Measurements from ENCODE around the gene TRIM44. TPM values are rescaled to one million over a fixed set of nuclear protein-coding genes. Genes with fewer than 3 reads are reported as not detected.

Gene TRIM44
- total and polyA plus RNA-seq, 2 donors (not counting 3 experiments of a cell fraction or from before 2014, with no cell fraction given): 31.7 to 72.0 TPM

- intact Hi-C loops (cut with micrococcal nuclease): no loop called here
- H3K4me3 ChIP-seq (replicated peaks in 1 of 3; ENCODE audit: insufficient read depth in 1 of 3, low read depth in 1 of 3, low read length in 3 of 3): no peak overlapping the region
- peaks cover 3% of the 10 kb centered on the region for H4K20me1 ChIP-seq (replicated peaks; ENCODE audit: control insufficient read depth, extremely low read depth, insufficient read depth, low read length)
- ChIA-PET CTCF (interaction anchor here (2.3 kb wide), 2 partner anchors 11 to 38 kb away, joined by 7 to 18 read pairs; no protein-coding TSS in a partner anchor), POLR2A (no interaction called here)
- no peaks in the 10 kb centered on the region for H3K36me3 ChIP-seq (ENCODE audit: control insufficient read depth in 2 of 2, extremely low read depth in 1 of 2, insufficient read depth in 2 of 2, low read length in 2 of 2)
- H3K9me3 ChIP-seq (replicated peaks; ENCODE audit: control insufficient read depth, insufficient read depth, low read length): no peaks in the 10 kb centered on the region
- DNase-seq (ENCODE audit: low read depth, low spot score) (no peak), FAIRE-seq (no peak)
- TF ChIP-seq JUN (IDR thresholded peaks at IDR 0.05; ENCODE audit: borderline replicate concordance, insufficient read depth, insufficient read length, low read depth) (no peak), FOS (IDR thresholded peaks at IDR 0.05; ENCODE audit: borderline replicate concordance, insufficient read depth, low read length) (no peak), EZH2 (IDR thresholded peaks at IDR 0.05; ENCODE audit: borderline replicate concordance, low read depth, low read length, severe bottlenecking) (no peak), GATA2 (IDR thresholded peaks at IDR 0.05; ENCODE audit: insufficient read depth, insufficient read length, low read depth, low read length) (no peak), MAX (IDR thresholded peaks at IDR 0.05; ENCODE audit: insufficient read depth, insufficient read length) (no peak), CTCF (IDR thresholded peaks at IDR 0.05; ENCODE audit: extremely low read depth in 1 of 2, insufficient read depth in 1 of 2, low read depth in 1 of 2, low read length in 2 of 2) (no peak), POLR2AphosphoS5 (IDR thresholded peaks at IDR 0.05; ENCODE audit: insufficient read depth, low read depth, low read length) (no peak), POLR2A (IDR thresholded peaks at IDR 0.05; ENCODE audit: low read depth, low read length) (no peak), MYC (IDR thresholded peaks at IDR 0.05; ENCODE audit: low read depth, low read length) (no peak)
- no peak overlapping the region for H2AFZ ChIP-seq (ENCODE audit: low read depth, low read length)
- H3K9me1 ChIP-seq (replicated peaks; ENCODE audit: control insufficient read depth, extremely low read depth, insufficient read depth, low read length): peaks cover 3% of the 10 kb centered on the region
- peaks cover 15% of the 10 kb centered on the region for H3K4me1 ChIP-seq (ENCODE audit: control insufficient read depth, extremely low read depth, insufficient read depth, low read length)
- BruUV-seq (replicated peaks): no TSS peak
- no peak overlapping the region for H3K27ac ChIP-seq (ENCODE audit: insufficient read depth, low read depth, low read length)
- no peaks in the 10 kb centered on the region for H3K79me2 ChIP-seq (ENCODE audit: control insufficient read depth, insufficient read depth, low read length)
- H3K9ac ChIP-seq (replicated peaks; ENCODE audit: extremely low read depth, insufficient read depth, low read length): no peak overlapping the region
- H3K4me2 ChIP-seq (ENCODE audit: insufficient read depth, low read length): no peak overlapping the region
- no peaks in the 10 kb centered on the region for H3K27me3 ChIP-seq (ENCODE audit: control insufficient read depth in 2 of 2, insufficient read depth in 2 of 2, low read length in 2 of 2)
- dilution Hi-C loops (cut with MboI; ENCODE audit: extremely low pct_ligation_motif_present, low sequenced_read_pairs): no loop called here
These were observed 122.1 kb downstream of the TRIM44 start for GRCh38 chr11:35784699-35785098.
